ENCODE measurements around the gene HSD3B1. TPM values are rescaled to one million over a fixed set of nuclear protein-coding genes. Genes with fewer than 3 reads are reported as not detected.
"Not testable (repeated sequence)": the region's sequence is repeated elsewhere in the genome, so short reads cannot be mapped to it uniquely, and the experiment has no call there.

The HSD3B1 gene
- total RNA-seq, 2 experiments from 2014 or later, result not detected

GRCh38 chr1:119556423-119556822 lies 49.4 kb downstream of the HSD3B1 start:
- H3K27me3 Mint-ChIP-seq, result no peaks in the 10 kb centered on the region
- Histone ChIP-seq H3K9me3 (ENCODE audit: control insufficient read depth in 1 of 2, insufficient read depth in 1 of 2, low read length in 2 of 2) (no peaks in the 10 kb centered on the region), H3K36me3 (ENCODE audit: insufficient read depth, low read length) (no peaks in the 10 kb centered on the region), H3K4me1 (ENCODE audit: insufficient read depth, low read length) (no peaks in the 10 kb centered on the region), H3K27ac (ENCODE audit: low read depth in 1 of 2, low read length in 2 of 2) (no peak overlapping the region), H3K27me3 (ENCODE audit: control insufficient read depth in 1 of 2, insufficient read depth in 2 of 2, low read length in 2 of 2) (no peaks in the 10 kb centered on the region), H3K4me3 (ENCODE audit: low read length) (no peak overlapping the region)
- no peak for DNase-seq
- H3K9me3 Mint-ChIP-seq, result no peaks in the 10 kb centered on the region
- H3K27ac Mint-ChIP-seq, result no peak overlapping the region
- H3K4me1 Mint-ChIP-seq (ENCODE audit: low read depth), result no peaks in the 10 kb centered on the region
- H3K36me3 Mint-ChIP-seq (ENCODE audit: low read depth), result no peaks in the 10 kb centered on the region
- POLR2A ChIA-PET, result no interaction called here
- CTCF ChIA-PET, result no interaction called here
- intact Hi-C loops (cut with DNase I, micrococcal nuclease), result no loop called here
- no peak overlapping the region for H3K4me3 Mint-ChIP-seq
- no peak for TF ChIP-seq CTCF (IDR thresholded peaks at IDR 0.05)
- no peak for ATAC-seq (ENCODE audit: poor library complexity)

GRCh38 chr1:119560402-119560801 lies 53.4 kb downstream of the HSD3B1 start:
- H3K4me1 ChIP-seq (ENCODE audit: insufficient read depth, low read length); H3K9me3 ChIP-seq (ENCODE audit: control insufficient read depth in 1 of 2, insufficient read depth in 1 of 2, low read length in 2 of 2); H3K27me3 Mint-ChIP-seq; H3K36me3 Mint-ChIP-seq (ENCODE audit: low read depth); CTCF ChIA-PET; H3K9me3 Mint-ChIP-seq; ATAC-seq (ENCODE audit: poor library complexity); H3K27me3 ChIP-seq (ENCODE audit: control insufficient read depth in 1 of 2, insufficient read depth in 2 of 2, low read length in 2 of 2); H3K4me3 Mint-ChIP-seq; intact Hi-C loops (cut with DNase I, micrococcal nuclease); H3K4me3 ChIP-seq (ENCODE audit: low read length); DNase-seq; H3K4me1 Mint-ChIP-seq (ENCODE audit: low read depth); H3K36me3 ChIP-seq (ENCODE audit: insufficient read depth, low read length); H3K27ac Mint-ChIP-seq; POLR2A ChIA-PET; H3K27ac ChIP-seq (ENCODE audit: low read depth in 1 of 2, low read length in 2 of 2): not testable (repeated sequence)

DNA sequence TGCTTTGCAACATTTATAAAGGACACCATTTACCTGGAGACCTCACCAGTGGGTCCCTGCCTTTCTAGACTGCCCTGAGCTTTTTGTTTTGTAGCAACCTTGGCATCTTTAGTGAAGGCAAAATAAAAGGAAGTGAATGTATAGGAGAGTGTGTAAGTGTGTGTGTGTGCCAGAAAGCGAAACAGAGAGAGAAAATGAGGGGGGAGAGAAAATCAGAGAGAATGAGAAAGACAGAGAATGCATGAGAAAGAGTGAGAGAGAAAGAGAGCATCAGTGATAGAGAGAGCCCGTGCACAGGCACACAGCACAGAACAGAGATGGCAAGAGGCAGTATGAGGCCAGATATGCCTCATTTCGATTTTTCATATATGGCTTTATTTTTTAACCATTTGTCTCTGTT lies 57.5 kb downstream of the HSD3B1 start:
- Mint-ChIP-seq H3K27ac (no peak overlapping the region), H3K4me3 (no peak overlapping the region), H3K27me3 (peaks cover 36% of the 10 kb centered on the region), H3K36me3 (ENCODE audit: low read depth) (no peaks in the 10 kb centered on the region), H3K4me1 (ENCODE audit: low read depth) (no peaks in the 10 kb centered on the region), H3K9me3 (no peaks in the 10 kb centered on the region)
- DNase-seq (no peak), ATAC-seq (ENCODE audit: poor library complexity) (no peak)
- no peaks in the 10 kb centered on the region for H3K4me1 ChIP-seq (ENCODE audit: insufficient read depth, low read length)
- CTCF ChIA-PET, result no interaction called here
- H3K4me3 ChIP-seq (ENCODE audit: low read length), result no peak overlapping the region
- TF ChIP-seq CTCF (IDR thresholded peaks at IDR 0.05), result no peak
- H3K27me3 ChIP-seq (ENCODE audit: control insufficient read depth in 1 of 2, insufficient read depth in 2 of 2, low read length in 2 of 2), result no peaks in the 10 kb centered on the region
- POLR2A ChIA-PET, result no interaction called here
- H3K27ac ChIP-seq (ENCODE audit: low read depth in 1 of 2, low read length in 2 of 2), result no peak overlapping the region
- no peaks in the 10 kb centered on the region for H3K9me3 ChIP-seq (ENCODE audit: control insufficient read depth in 1 of 2, insufficient read depth in 1 of 2, low read length in 2 of 2)
- no peaks in the 10 kb centered on the region for H3K36me3 ChIP-seq (ENCODE audit: insufficient read depth, low read length)
- intact Hi-C loops (cut with DNase I, micrococcal nuclease), result no loop called here

Other genes with a start within 250 kb of the HSD3B1 start
- not detected for gene HAO2, start 138.4 kb upstream of the HSD3B1 start, total RNA-seq
- not detected for gene HSD3B2, start 92.1 kb upstream of the HSD3B1 start, total RNA-seq
- gene ZNF697, start 141.1 kb downstream of the HSD3B1 start, total RNA-seq, result under 1 TPM; 0.05 to 0.06 TPM
- 1 to 10 TPM; 6.0 to 7.5 TPM for gene PHGDH, start 204.7 kb downstream of the HSD3B1 start, total RNA-seq